SK-N-SH treated with all-trans-retinoic acid at 6 μM for 48 hours (cell line): ENCODE data around the gene FAM181B.
"Not testable (repeated sequence)": the region's sequence is repeated elsewhere in the genome, so short reads cannot be mapped to it uniquely, and the experiment has no call there.

Experiments used
- ATAC-seq: fragments of 200-7000 bp; cut with Tn5 transposase; 3 replicates; pipeline ENCODE4 v1.9.1; 2020; ENCODE audit warnings: mild to moderate bottlenecking, moderate library complexity
- BACH2 ChIP-seq: fragments of 250-450 bp; sonication (Bioruptor Pico); IDR thresholded peaks from 2 replicates; pipeline ENCODE4 v1.9.0; 2021; ENCODE audit warnings: mild to moderate bottlenecking, borderline replicate concordance
- CREB5 ChIP-seq: fragments of 250-450 bp; sonication (Bioruptor Pico); IDR thresholded peaks from 2 replicates; pipeline ENCODE4 v1.5.1; 2020; ENCODE audit warnings: low read depth, mild to moderate bottlenecking, moderate library complexity
- CSDC2 ChIP-seq: fragments of 250-450 bp; sonication (Bioruptor Pico); IDR thresholded peaks from 2 replicates; pipeline ENCODE4 v1.5.0; 2020; ENCODE audit warnings: mild to moderate bottlenecking, moderate library complexity
- ESRRG ChIP-seq: fragments of 250-450 bp; sonication (Bioruptor Pico); IDR thresholded peaks from 2 replicates; pipeline ENCODE4 v1.6.1; 2021; ENCODE audit warnings: mild to moderate bottlenecking
- ISL1 ChIP-seq: fragments of 250-450 bp; sonication (Bioruptor Pico); IDR thresholded peaks from 2 replicates; pipeline ENCODE4 v2.1.2; 2022; ENCODE audit warnings: mild to moderate bottlenecking, moderate library complexity
- OSR1 ChIP-seq: fragments of 250-450 bp; sonication (Bioruptor Pico); IDR thresholded peaks from 2 replicates; pipeline ENCODE4 v1.8.0; 2022; ENCODE audit warnings: moderate library complexity, mild to moderate bottlenecking, inconsistent platforms
- PATZ1 ChIP-seq: fragments of 250-450 bp; sonication (Bioruptor Pico); IDR thresholded peaks from 2 replicates; pipeline ENCODE4 v1.8.0; 2020; ENCODE audit warnings: mild to moderate bottlenecking, moderate library complexity, borderline replicate concordance
- RARB ChIP-seq: fragments of 250-450 bp; sonication (Bioruptor Pico); IDR thresholded peaks from 2 replicates; pipeline ENCODE4 v1.8.0; 2021; ENCODE audit warnings: mild to moderate bottlenecking, moderate library complexity
- SNAI2 ChIP-seq: fragments of 250-450 bp; sonication (Bioruptor Pico); IDR thresholded peaks from 2 replicates; pipeline ENCODE4 v1.5.0; 2020; ENCODE audit warnings: mild to moderate bottlenecking, moderate library complexity
- ZC3H10 ChIP-seq: fragments of 250-450 bp; sonication (Bioruptor Pico); IDR thresholded peaks from 2 replicates; pipeline ENCODE4 v1.5.1; 2021; ENCODE audit warnings: mild to moderate bottlenecking, moderate library complexity
- ZFP3 ChIP-seq: fragments of 250-450 bp; sonication (Bioruptor Pico); IDR thresholded peaks from 2 replicates; pipeline ENCODE4 v1.5.0; 2020; ENCODE audit warnings: mild to moderate bottlenecking, moderate library complexity
- ZNF565 ChIP-seq: fragments of 450-650 bp; formaldehyde crosslinking; conservative IDR thresholded peaks from 2 replicates; pipeline ENCODE4 v1.5.0; 2020; ENCODE audit warnings: low read depth, mild to moderate bottlenecking, moderate library complexity
- ZNF70 ChIP-seq: fragments of 450-650 bp; formaldehyde crosslinking; IDR thresholded peaks from 2 replicates; pipeline ENCODE4 v1.5.0; 2020; ENCODE audit warnings: mild to moderate bottlenecking, moderate library complexity
- ZNF8 ChIP-seq: fragments of 450-650 bp; formaldehyde crosslinking; IDR thresholded peaks from 2 replicates; pipeline ENCODE4 v1.5.0; 2020; ENCODE audit warnings: mild to moderate bottlenecking, moderate library complexity
- TF ChIP-seq, protein P1 (sequence below): fragments of 250-450 bp; sonication (Bioruptor Pico); IDR thresholded peaks from 2 replicates; pipeline ENCODE4 v1.8.0; 2021; ENCODE audit warnings: low read depth, mild to moderate bottlenecking, moderate library complexity, borderline replicate concordance
- TF ChIP-seq, protein P2 (sequence below): fragments of 250-450 bp; sonication (Bioruptor Pico); IDR thresholded peaks from 2 replicates; pipeline ENCODE4 v1.5.1; 2021; ENCODE audit warnings: mild to moderate bottlenecking, moderate library complexity

The FAM181B gene

GRCh38 chr11:82703226-82703625 lies 30.4 kb downstream of the FAM181B start:
- TF ChIP-seq, protein P1, sequence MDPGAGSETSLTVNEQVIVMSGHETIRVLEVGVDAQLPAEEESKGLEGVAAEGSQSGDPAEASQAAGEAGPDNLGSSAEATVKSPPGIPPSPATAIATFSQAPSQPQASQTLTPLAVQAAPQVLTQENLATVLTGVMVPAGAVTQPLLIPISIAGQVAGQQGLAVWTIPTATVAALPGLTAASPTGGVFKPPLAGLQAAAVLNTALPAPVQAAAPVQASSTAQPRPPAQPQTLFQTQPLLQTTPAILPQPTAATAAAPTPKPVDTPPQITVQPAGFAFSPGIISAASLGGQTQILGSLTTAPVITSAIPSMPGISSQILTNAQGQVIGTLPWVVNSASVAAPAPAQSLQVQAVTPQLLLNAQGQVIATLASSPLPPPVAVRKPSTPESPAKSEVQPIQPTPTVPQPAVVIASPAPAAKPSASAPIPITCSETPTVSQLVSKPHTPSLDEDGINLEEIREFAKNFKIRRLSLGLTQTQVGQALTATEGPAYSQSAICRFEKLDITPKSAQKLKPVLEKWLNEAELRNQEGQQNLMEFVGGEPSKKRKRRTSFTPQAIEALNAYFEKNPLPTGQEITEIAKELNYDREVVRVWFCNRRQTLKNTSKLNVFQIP = no peak
- TF ChIP-seq, all 23 proteins: peak for 0
- no peak for ATAC-seq

DNA sequence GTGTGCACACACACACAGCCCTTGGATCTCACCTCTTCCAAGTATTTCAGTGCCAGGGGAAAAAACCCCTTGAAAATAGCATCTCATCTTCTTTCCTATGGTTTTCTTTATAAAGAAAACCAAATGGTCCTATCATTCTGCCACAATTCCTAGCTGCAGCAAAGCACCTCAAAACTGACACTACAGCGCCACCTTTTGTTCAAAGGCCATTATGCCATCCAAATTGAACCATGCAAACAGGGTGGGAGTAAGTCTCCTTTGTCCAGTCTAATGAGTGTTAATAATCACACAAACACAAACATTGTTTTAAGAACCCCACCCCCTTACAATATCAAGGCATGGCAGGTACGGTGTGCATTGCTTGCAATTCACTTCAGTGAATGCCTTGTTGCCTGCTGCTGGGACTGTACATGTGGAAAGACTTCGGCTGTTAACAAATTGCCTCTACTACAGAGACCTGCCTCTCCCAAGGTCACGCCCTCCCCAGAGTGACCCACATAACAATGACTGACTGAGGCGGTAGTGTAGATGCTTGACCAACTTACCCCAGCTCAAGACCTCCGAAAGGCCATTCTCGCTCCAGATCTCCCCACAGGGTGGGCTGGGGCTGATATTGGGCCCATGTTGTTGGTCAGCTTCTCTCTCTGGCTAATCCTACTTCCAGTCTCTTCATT lies 31.7 kb downstream of the FAM181B start:
- no peak for TF ChIP-seq ZC3H10 (CRISPR knock-in tag)
- no peak for TF ChIP-seq ZNF70
- TF ChIP-seq ZFP3 (CRISPR knock-in tag) = no peak
- TF ChIP-seq CSDC2 = no peak
- TF ChIP-seq ISL1 (CRISPR knock-in tag) = no peak
- TF ChIP-seq, protein P1 = no peak
- TF ChIP-seq SNAI2 (CRISPR knock-in tag) = no peak
- TF ChIP-seq, all 23 proteins: peak for 0
- ATAC-seq = peak; percentile 84

GRCh38 chr11:82698576-82699352 lies 34.9 kb downstream of the FAM181B start:
- ATAC-seq = no peak
- TF ChIP-seq ESRRG (CRISPR knock-in tag) = no peak

DNA sequence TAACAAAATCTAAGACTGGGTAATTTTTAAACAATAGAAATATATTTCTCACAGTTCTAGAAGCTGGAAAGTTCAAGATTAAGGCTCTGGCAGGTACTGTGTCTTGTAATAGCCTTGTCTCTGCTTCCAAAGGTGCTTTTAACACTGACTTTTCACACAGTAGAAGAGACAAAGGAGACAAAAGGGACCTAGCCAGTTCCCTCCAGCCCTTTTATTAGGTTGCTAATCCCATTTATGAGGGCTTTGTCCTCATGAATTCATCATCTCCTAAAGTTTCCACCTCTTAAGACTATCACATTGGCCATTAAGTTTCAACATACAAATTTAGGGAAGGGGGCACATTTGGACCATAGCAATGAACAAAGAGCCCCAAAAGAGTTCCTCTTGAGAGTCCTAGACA lies 40.7 kb downstream of the FAM181B start:
- TF ChIP-seq RARB (CRISPR knock-in tag) (no peak), OSR1 (no peak), ZFP3 (CRISPR knock-in tag) (no peak), CREB5 (CRISPR knock-in tag) (no peak), PATZ1 (CRISPR knock-in tag) (no peak), ZNF565 (CRISPR knock-in tag) (no peak), ZNF70 (no peak), BACH2 (no peak)
- TF ChIP-seq, all 23 proteins: peak for 0
- ATAC-seq = no peak

DNA sequence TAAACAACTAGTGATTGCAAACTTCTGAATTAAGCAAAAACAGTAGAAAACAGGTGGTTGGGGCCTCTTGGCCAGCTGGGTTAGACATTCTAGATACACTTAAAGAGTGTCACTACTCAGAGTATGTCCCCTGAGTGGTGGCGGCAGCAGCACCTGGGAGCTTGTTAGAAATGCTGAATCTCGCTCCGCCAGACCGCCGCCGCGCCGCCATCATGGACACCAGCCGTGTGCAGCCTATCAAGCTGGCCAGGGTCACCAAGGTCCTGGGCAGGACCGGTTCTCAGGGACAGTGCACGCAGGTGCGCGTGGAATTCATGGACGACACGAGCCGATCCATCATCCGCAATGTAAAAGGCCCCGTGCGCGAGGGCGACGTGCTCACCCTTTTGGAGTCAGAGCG lies 44.3 kb downstream of the FAM181B start:
- ATAC-seq = not testable (repeated sequence)

DNA sequence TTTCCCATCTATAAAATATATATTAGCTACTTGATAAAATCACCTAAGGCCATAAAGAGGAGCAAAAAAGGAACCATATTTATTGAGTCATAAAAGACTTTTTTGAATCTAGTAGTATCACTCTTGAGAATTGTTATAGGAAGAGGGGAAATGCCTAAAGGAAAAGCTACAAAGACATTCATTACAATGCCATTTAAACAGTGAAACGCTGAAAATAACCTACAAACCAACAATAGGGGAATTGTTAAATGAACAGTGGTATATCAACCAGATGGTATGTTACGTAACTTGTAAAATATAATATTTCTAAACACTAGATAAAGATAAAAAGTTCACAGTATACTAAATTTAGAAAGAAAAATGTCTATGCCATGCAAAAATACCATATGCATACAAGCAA lies 47.5 kb downstream of the FAM181B start:
- TF ChIP-seq ZNF8 (CRISPR knock-in tag) = no peak
- no peak for ATAC-seq

- no peak for TF ChIP-seq RARB (CRISPR knock-in tag)
- TF ChIP-seq, protein P2, sequence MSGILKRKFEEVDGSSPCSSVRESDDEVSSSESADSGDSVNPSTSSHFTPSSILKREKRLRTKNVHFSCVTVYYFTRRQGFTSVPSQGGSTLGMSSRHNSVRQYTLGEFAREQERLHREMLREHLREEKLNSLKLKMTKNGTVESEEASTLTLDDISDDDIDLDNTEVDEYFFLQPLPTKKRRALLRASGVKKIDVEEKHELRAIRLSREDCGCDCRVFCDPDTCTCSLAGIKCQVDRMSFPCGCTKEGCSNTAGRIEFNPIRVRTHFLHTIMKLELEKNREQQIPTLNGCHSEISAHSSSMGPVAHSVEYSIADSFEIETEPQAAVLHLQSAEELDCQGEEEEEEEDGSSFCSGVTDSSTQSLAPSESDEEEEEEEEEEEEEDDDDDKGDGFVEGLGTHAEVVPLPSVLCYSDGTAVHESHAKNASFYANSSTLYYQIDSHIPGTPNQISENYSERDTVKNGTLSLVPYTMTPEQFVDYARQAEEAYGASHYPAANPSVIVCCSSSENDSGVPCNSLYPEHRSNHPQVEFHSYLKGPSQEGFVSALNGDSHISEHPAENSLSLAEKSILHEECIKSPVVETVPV (CRISPR knock-in tag) = no peak
- no peak for ATAC-seq
These were observed 50.6 kb downstream of the FAM181B start for GRCh38 chr11:82683029-82683428.
